HG03108 (cell line): ENCODE results near the gene NPSR1.
"Not testable (repeated sequence)": the region's sequence is repeated elsewhere in the genome, so short reads cannot be mapped to it uniquely, and the experiment has no call there.

ENCODE experiments used
- ATAC-seq: cut with Tn5 transposase; IDR thresholded peaks from one replicate; pipeline ENCODE4 v1.9.1; 2021; ENCODE audit warnings: moderate library complexity; ENCODE audit not compliant: unreplicated experiment

NPSR1 gene

DNA sequence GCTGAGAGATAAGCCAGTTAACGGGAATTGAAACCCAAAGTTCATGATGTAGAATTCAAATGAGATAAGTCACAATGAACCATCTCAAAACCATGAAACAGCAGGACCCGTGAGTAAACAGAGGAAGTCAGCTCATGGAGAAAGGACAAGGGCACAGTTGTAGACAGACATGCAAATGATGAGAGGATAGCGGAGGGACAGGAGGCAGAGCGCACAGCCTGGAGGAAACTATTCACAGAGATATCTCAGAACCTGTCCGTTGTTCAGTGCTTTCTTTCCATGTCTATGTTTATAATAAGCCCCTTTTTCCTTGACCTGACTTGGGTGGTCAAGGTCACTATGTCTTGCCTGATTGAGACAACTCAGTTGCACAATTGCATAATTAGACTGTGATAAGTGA, 208.2 kb downstream of the NPSR1 start:
- not testable (repeated sequence) for ATAC-seq

DNA sequence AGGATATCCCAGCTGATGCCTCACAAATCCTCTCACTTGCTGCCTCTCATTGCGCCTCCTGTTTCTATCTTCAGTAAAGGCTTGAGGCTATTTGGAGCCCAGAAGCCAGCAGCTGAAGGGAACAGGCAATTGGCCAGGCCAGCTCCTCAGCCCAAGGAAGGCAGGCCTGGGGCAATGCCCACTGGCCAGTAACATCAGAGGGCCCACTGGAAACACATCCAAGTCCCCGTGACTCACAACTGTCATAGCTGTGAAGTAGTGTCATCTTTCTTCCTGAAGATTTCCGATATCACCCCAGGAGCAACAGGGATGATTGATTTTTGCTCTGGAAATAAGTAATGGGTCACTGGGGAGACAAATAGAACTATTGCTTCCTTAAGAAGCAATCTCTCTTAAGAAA, 209.3 kb downstream of the NPSR1 start:
- not testable (repeated sequence) for ATAC-seq

DNA sequence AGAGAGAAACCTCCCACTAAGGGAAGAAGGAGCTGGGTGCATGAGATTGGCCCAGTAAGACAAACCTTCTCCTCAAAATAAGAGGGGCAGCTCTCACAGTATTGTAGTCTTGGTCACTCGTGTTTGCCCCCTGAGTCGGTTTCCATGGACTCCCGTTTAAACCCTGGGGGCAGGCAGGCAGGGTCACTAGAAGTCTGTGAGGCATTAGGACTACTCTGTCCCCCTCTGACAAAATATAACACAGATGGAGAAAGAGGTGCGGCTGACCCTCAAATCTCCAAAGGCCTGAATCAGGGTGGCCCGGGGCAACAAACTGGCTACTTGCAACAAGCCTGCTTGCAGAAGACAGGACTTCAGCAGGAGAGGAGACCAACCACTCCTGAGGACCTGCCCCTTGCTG, 210.6 kb downstream of the NPSR1 start:
- not testable (repeated sequence) for ATAC-seq

DNA sequence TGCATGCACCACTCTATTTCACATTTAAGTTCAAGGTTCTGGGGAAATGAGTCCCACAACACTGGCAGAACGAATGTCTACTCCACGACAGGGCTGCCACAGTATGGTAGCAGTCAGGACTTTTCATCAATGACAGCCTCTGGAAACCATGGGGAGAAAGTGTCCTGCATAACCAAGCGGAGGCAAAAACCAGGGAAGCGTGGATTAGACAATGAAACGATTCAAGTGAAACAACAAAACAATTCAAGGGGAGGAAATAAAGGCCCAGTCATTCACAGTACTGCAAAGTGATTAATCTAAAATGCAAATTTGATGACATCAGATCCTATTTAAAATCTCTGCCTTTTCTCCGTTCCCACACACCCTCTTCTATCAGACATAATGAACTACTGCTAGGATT, 211.0 kb downstream of the NPSR1 start:
- no peak for ATAC-seq

- not testable (repeated sequence) for ATAC-seq
Observed at GRCh38 chr7:34870041-34870440, 212.0 kb downstream of the NPSR1 start.

DNA sequence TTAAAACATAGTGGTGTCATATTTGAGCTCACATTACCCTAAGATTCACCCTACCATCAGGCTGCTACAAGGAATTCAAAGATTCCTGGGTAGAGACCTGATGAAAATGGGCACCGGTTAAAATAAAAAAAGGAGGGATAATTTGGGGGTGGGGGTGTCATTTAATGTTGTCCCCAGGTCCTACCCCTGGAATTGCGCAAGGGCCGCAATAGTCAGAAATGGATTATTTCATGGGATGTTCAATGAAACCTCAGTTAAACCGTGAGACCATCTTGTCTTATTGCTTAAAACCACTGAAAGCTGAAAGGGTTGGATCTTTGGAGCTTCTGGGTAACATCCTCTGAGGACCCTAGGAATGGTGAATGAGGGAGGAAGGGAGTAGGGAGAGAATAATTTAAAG, 216.3 kb downstream of the NPSR1 start:
- ATAC-seq, result not testable (repeated sequence)

GRCh38 chr7:34875481-34875880, 217.5 kb downstream of the NPSR1 start:
- no peak for ATAC-seq

DNA sequence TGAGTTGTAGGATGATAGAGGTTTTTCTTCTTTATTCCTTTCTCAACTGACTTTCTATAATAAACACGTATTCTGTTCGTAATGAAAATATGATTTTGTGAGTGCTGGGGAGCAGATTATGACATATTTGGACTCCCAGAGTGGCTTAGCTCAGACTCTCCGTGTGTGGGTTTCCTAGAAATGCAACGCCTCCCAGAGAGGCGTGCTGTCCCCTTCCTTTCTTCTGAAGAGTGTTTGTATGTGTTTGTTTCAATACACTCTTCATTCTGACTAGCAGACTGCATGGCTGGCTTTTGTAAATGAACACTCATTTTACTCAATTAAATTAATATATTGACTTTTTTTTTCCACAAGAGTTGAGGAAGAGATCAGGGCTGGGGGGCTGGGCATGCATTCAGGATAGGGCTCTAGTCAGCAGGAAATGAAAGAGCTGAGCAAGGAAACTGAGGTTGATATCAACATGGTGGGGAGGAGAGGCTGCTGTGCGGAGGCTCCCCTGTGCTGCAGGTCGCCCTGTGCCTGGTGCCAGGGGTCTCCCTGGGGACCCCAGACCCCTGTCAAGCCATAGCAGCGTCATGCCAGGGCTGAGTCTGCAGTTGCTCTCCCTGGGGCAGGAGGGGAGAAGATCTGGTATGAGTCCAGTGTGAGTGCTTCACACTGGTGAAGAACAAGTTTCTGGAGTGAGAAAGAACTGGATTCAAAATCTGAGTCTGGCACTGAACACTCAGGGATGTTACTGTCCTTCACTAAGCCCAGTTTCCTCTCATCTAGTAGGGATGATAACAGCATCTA, 221.1 kb downstream of the NPSR1 start:
- not testable (repeated sequence) for ATAC-seq

GRCh38 chr7:34879871-34880270, 221.9 kb downstream of the NPSR1 start:
- ATAC-seq, result no peak

DNA sequence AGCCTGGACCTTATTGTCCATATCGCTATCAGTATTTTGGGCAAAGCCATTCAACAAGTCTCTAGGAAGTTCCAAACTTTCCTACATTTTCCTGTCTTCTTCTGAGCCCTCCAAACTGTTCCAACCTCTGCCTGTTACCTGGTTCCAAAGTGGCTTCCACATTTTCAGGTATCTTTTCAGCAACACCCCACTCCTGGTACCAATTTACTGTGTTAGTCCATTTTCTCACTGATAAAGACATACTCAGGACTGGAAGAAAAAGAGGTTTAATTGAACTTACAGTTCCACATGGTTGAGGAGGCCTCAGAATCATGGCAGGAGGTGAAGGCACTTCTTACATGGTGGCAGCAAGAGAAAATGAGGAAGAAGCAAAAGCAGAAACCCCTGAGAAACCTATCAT, 225.8 kb downstream of the NPSR1 start:
- not testable (repeated sequence) for ATAC-seq

DNA sequence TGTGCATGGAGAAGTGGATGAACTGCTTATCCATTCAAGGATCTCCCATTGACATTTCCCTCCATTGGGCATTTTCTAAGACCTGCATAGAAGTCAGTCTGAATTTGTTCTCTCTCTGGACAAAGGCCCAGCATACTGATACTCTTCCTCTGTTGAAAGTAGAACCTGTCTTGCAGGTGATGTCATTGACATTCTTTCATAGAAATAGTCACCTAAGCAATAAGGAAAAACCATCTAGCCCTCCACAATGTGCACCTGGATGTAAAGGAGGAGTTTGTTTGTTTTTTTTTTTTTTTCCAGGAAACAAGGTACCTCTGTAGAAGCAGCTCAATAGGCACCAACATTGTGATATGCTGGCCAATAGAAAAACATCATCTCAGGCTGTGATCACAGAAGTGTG, 228.8 kb downstream of the NPSR1 start:
- ATAC-seq, result no peak

DNA sequence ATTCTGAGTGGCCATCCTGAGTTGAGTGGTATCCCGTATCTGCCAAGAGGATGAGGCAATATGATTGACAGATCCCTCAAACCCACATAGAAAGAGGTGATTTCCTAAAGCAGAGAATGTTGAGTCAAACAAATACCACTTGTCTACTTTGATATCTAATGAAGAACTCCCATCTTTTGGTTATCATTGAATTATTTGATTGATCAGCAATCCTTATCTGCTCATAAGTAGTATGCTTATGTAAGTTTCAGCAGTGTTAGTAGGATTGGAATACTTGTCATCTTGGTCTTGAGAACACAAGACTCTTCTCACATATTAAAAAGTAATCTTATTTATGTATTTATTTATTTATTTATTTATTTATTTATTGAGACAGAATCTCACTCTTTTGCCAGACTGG, 231.9 kb downstream of the NPSR1 start:
- ATAC-seq, result no peak

GRCh38 chr7:34895202-34895601, 237.2 kb downstream of the NPSR1 start:
- no peak for ATAC-seq
